ENCODE data around the gene SPAAR.
"Not testable (repeated sequence)": the region's sequence is repeated elsewhere in the genome, so short reads cannot be mapped to it uniquely, and the experiment has no call there.

Gene SPAAR

DNA sequence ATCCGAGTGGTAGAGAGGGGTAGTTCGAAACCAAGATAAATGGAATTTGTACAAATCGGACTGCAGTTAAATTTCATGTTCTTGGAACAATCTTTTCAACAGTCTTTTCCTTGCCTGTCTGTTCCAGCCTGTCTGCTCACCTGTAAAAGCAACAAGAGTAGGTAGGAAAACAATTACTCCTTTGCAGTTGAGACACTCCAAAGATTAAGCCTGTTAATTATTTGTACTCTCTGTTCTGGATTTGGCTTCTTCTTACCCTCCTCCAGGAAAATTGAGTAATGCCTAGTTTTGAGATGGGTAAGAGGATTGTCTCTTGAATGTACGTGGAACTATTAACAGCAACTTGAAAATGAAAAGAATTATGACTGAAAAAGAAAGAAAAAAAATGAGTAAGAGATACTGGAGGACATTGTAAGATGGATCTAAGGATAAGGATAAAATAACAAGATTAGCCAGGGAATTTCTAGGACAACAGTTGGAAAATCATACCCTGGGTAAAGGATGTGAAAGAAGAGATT is 24.3 kb downstream of the SPAAR start:
- Histone ChIP-seq H3K36me3 (ENCODE audit: control insufficient read depth in 2 of 2, insufficient read depth in 2 of 2, low read length in 2 of 2) (no peaks in the 10 kb centered on the region), H3K27me3 (ENCODE audit: control insufficient read depth in 2 of 2, insufficient read depth in 2 of 2, low read length in 2 of 2) (no peaks in the 10 kb centered on the region), H3K9ac (ENCODE audit: low read depth in 1 of 2, low read length in 2 of 2) (no peak overlapping the region), H3K4me3 (ENCODE audit: low read length in 2 of 2) (no peak overlapping the region), H3K4me1 (ENCODE audit: control insufficient read depth in 2 of 2, insufficient read depth in 2 of 2, low read length in 2 of 2) (no peaks in the 10 kb centered on the region), H3K27ac (ENCODE audit: low read depth in 2 of 2, low read length in 2 of 2) (no peak overlapping the region), H3K9me3 (ENCODE audit: control insufficient read depth in 2 of 2, low read length in 2 of 2) (no peaks in the 10 kb centered on the region)

DNA sequence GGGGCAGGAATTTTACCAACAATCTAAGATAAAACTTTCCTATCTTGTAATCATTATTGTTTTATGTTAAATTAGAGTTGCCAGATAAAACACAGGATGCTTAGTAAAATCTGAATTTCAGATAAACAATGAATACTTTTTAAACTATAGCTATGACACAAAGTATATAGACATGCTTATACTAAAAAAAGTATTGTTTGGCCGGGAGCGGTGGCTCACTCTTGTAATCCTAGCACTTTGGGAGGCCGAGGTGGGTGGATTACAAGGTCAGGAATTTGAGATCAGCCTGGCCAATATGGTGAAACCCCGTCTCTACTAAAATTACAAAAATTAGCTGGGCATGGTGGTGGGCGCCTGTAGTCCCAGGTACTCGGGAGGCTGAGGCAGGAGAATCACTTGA is 24.8 kb downstream of the SPAAR start:
- not testable (repeated sequence) for H3K27ac ChIP-seq (ENCODE audit: low read depth in 2 of 2, low read length in 2 of 2); H3K4me3 ChIP-seq (ENCODE audit: low read length in 2 of 2); H3K36me3 ChIP-seq (ENCODE audit: control insufficient read depth in 2 of 2, insufficient read depth in 2 of 2, low read length in 2 of 2); H3K4me1 ChIP-seq (ENCODE audit: control insufficient read depth in 2 of 2, insufficient read depth in 2 of 2, low read length in 2 of 2); H3K9ac ChIP-seq (ENCODE audit: low read depth in 1 of 2, low read length in 2 of 2); H3K27me3 ChIP-seq (ENCODE audit: control insufficient read depth in 2 of 2, insufficient read depth in 2 of 2, low read length in 2 of 2); H3K9me3 ChIP-seq (ENCODE audit: control insufficient read depth in 2 of 2, low read length in 2 of 2)

DNA sequence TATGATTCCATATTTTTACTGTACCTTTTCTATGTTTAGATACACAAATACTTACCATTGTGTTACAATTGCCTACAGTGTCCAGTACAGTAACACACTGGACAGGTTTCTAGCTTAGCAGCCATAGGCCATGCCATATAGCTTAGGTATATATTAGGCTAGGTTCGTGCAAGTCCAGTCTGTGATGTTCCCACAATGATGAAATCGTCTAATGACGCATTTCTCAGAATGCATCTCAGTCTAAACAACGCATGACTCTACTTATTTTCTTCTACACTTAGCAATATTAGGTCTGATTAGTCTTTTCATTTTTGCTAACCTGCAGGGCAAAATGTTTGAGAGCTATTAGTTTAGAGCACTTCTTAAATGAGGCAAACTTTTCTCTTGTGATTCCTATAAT is 26.0 kb downstream of the SPAAR start:
- no peaks in the 10 kb centered on the region for H3K27me3 ChIP-seq (ENCODE audit: control insufficient read depth in 2 of 2, insufficient read depth in 2 of 2, low read length in 2 of 2)
- peaks cover 2 to 4% of the 10 kb centered on the region in 2 donors for H3K4me1 ChIP-seq (ENCODE audit: control insufficient read depth in 2 of 2, insufficient read depth in 2 of 2, low read length in 2 of 2)
- no peak overlapping the region for H3K27ac ChIP-seq (ENCODE audit: low read depth in 2 of 2, low read length in 2 of 2)
- no peaks in the 10 kb centered on the region for H3K9me3 ChIP-seq (ENCODE audit: control insufficient read depth in 2 of 2, low read length in 2 of 2)
- H3K36me3 ChIP-seq (ENCODE audit: control insufficient read depth in 2 of 2, insufficient read depth in 2 of 2, low read length in 2 of 2), result no peaks in the 10 kb centered on the region
- no peak overlapping the region for H3K4me3 ChIP-seq (ENCODE audit: low read length in 2 of 2)
- no peak overlapping the region for H3K9ac ChIP-seq (ENCODE audit: low read depth in 1 of 2, low read length in 2 of 2)

DNA sequence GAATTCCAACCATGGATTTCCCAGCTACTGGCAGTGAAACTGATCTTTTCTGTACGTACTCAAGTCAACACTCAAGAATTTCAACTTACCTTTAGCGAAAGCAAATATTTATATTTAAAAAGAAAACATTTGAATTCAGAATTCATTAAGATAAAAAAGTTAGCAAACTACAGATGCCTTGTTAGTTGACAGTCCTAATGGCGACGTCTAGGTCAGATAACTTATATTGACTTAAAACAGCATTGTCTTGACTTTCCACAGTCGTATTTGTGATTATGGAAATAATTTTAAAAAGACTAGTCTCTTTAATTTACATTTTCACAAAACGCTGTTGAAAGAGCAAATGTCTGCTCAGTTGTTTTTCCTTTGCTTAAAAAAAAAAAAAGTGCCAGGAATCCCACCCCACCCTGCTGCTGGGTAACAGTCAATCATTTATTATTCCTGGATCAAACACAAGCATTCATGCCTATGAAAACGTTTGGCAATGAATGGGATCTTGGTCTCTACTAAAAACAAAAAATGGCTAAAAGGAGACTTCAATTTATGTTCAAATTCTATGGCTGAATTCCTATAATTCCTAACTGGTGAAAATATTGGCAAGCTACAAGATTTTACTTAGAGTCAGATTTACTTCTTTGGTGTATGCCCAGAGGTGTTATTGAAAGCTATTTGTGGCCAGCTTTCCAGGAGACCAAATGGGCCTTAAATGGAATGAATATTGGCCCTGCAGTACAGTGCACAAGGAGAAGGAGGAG is 26.6 kb downstream of the SPAAR start:
- H3K9ac ChIP-seq (ENCODE audit: low read depth in 1 of 2, low read length in 2 of 2), result no peak overlapping the region
- H3K4me1 ChIP-seq (ENCODE audit: control insufficient read depth in 2 of 2, insufficient read depth in 2 of 2, low read length in 2 of 2), result peaks cover 9 to 11% of the 10 kb centered on the region in 2 donors
- H3K27me3 ChIP-seq (ENCODE audit: control insufficient read depth in 2 of 2, insufficient read depth in 2 of 2, low read length in 2 of 2), result no peaks in the 10 kb centered on the region
- H3K9me3 ChIP-seq (ENCODE audit: control insufficient read depth in 2 of 2, low read length in 2 of 2), result no peaks in the 10 kb centered on the region
- H3K36me3 ChIP-seq (ENCODE audit: control insufficient read depth in 2 of 2, insufficient read depth in 2 of 2, low read length in 2 of 2), result no peaks in the 10 kb centered on the region
- H3K4me3 ChIP-seq (ENCODE audit: low read length in 2 of 2), result no peak overlapping the region
- no peak overlapping the region for H3K27ac ChIP-seq (ENCODE audit: low read depth in 2 of 2, low read length in 2 of 2)

DNA sequence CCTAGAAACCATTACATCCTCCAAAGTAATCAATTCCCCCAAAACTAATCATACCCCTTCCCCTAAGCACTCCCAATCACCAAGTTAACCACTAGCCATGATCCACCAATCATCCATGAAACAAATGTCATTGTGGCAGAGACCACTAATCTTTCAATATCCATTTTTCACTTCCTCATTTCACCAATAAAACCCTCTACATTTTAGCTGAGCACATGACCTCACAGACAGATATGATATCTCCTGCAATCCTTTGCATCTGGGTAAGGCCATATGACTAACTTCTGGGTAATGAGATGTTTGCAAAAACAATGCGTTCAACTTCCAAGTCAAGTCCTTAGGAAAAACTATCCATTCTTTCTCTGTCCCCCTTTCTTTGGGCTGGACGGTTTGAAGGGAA is 27.9 kb downstream of the SPAAR start:
- H3K9me3 ChIP-seq (ENCODE audit: control insufficient read depth in 2 of 2, low read length in 2 of 2), result no peaks in the 10 kb centered on the region
- no peak overlapping the region for H3K4me3 ChIP-seq (ENCODE audit: low read length in 2 of 2)
- H3K27ac ChIP-seq (ENCODE audit: low read depth in 2 of 2, low read length in 2 of 2), result no peak overlapping the region
- no peaks in the 10 kb centered on the region for H3K36me3 ChIP-seq (ENCODE audit: control insufficient read depth in 2 of 2, insufficient read depth in 2 of 2, low read length in 2 of 2)
- H3K9ac ChIP-seq (ENCODE audit: low read depth in 1 of 2, low read length in 2 of 2), result no peak overlapping the region
- no peaks in the 10 kb centered on the region for H3K27me3 ChIP-seq (ENCODE audit: control insufficient read depth in 2 of 2, insufficient read depth in 2 of 2, low read length in 2 of 2)
- H3K4me1 ChIP-seq (ENCODE audit: control insufficient read depth in 2 of 2, insufficient read depth in 2 of 2, low read length in 2 of 2), result peaks cover 10 to 16% of the 10 kb centered on the region in 2 donors

DNA sequence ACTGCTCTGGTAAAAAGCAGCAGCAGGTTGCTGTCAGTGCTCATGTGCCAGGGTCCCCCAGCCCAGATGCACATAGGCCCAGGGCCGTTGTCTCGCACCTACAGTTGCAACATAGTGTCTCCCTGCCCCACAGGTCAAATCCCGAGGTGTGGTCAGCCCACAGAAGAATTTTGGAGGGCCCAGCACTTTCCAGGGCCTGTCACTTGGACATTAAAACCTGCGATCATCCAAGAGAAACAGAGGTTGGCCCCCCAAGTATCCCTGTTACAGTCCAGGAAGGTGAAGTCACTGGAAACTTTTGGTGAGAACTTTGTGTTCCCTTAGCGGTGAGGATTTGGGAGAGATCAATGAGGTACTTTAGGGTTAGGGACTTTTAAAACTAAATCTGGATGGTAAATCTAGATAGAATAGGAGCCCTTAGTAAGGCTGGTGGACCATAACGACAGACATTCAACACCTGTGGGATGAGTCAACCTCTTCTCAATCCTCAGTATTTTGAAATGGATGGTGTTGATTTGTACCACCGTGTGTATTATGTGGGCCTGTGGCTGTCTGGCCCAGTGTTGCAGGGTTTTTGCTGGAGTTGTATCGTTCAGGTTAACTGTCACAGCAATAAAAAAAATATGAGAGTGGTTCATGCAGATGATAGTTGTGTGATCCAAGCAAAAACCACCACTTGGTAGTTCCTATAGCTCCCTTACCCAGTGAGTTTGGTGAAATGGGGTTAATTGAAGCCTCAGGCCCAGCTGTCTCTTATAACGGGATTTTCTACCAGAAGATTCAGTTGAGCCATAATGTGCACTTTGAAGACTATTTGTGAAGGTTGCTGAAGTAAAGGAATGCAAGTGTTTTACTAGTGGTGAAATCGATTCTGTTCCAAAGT is 29.4 kb downstream of the SPAAR start:
- H3K4me1 ChIP-seq (ENCODE audit: control insufficient read depth in 2 of 2, insufficient read depth in 2 of 2, low read length in 2 of 2), result peaks cover 10 to 16% of the 10 kb centered on the region in 2 donors
- H3K36me3 ChIP-seq (ENCODE audit: control insufficient read depth in 2 of 2, insufficient read depth in 2 of 2, low read length in 2 of 2), result no peaks in the 10 kb centered on the region
- no peaks in the 10 kb centered on the region for H3K27me3 ChIP-seq (ENCODE audit: control insufficient read depth in 2 of 2, insufficient read depth in 2 of 2, low read length in 2 of 2)
- H3K27ac ChIP-seq (ENCODE audit: low read depth in 2 of 2, low read length in 2 of 2), result no peak overlapping the region
- H3K9me3 ChIP-seq (ENCODE audit: control insufficient read depth in 2 of 2, low read length in 2 of 2), result no peaks in the 10 kb centered on the region
- no peak overlapping the region for H3K9ac ChIP-seq (ENCODE audit: low read depth in 1 of 2, low read length in 2 of 2)
- H3K4me3 ChIP-seq (ENCODE audit: low read length in 2 of 2), result no peak overlapping the region

DNA sequence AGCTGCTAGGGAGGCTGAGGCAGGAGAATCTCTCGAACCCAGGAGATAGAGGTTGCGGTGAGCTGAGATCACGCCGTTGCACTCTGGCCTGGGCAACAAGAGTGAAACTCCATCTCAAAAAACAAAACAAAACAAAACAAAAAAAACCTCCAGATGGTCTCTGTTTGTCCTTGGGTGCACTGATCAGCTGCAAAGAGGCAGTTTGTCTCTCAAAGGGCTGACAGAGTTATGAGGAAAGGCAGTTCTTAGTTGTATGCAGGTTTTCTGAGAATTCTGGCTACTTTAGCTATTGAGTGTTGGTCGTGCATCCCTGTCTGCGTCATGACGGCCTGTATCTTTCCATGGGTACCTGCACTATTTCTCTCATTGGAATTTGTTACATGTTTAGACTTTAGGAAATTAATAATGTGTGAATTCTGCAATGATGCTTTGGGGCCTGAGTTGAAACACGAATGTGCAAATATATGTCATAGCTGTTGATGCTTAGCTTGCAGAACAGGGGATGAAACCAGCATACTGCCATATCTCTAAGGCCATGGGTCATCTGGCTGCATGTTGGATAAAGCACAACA is 30.5 kb downstream of the SPAAR start:
- no peaks in the 10 kb centered on the region for H3K9me3 ChIP-seq (ENCODE audit: control insufficient read depth in 2 of 2, low read length in 2 of 2)
- no peak overlapping the region for H3K4me3 ChIP-seq (ENCODE audit: low read length in 2 of 2)
- H3K27ac ChIP-seq (ENCODE audit: low read depth in 2 of 2, low read length in 2 of 2), result no peak overlapping the region
- H3K36me3 ChIP-seq (ENCODE audit: control insufficient read depth in 2 of 2, insufficient read depth in 2 of 2, low read length in 2 of 2), result no peaks in the 10 kb centered on the region
- no peak overlapping the region for H3K9ac ChIP-seq (ENCODE audit: low read depth in 1 of 2, low read length in 2 of 2)
- H3K4me1 ChIP-seq (ENCODE audit: control insufficient read depth in 2 of 2, insufficient read depth in 2 of 2, low read length in 2 of 2), result peaks cover 19 to 23% of the 10 kb centered on the region in 2 donors
- no peaks in the 10 kb centered on the region for H3K27me3 ChIP-seq (ENCODE audit: control insufficient read depth in 2 of 2, insufficient read depth in 2 of 2, low read length in 2 of 2)

DNA sequence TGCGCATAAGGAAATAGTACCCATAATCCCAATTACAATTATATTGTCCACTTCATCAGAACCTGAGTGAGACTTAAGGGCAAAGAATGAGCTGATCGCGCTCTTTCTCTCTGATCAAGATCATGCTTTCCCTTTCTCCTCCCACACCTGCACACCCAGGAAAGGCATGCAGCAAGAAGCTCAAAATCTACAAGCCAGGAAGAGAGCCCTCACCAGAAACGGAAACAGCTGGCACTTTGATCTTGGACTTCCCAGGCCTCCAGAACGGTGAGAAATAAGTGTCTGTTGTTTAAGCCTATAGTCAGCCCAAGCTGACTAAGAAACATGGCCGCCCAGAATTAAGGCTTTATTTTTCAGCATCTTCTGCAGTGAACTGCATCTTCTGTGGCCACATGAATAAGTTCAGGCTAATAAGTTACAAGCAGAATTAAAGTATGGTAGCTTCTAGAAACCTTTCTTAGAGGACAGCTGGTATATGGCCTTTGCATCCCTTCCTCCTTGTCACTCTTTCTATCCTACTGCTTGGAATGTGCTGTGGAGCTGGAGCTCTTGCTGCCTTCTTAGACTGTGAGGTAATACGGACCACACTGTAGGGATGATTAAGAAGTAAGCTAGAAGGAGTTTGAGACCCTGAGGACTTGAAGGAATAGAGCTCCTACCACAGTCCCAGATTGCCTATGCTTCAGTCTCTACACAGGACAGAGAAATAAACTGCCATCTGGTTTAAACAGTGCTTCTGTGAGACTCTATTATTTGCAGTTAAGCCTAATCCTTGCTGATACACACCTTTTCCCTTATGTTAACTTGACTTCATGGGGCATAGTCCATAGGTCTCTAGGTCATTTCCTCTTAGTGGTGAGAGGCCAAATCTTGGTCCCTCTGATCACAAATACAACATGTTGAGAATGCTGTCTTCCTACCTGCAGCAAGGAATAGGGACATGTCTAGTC is 31.4 kb downstream of the SPAAR start:
- H3K4me1 ChIP-seq (ENCODE audit: control insufficient read depth in 2 of 2, insufficient read depth in 2 of 2, low read length in 2 of 2), result peaks cover 28 to 32% of the 10 kb centered on the region in 2 donors
- H3K27me3 ChIP-seq (ENCODE audit: control insufficient read depth in 2 of 2, insufficient read depth in 2 of 2, low read length in 2 of 2), result no peaks in the 10 kb centered on the region
- H3K9ac ChIP-seq (ENCODE audit: low read depth in 1 of 2, low read length in 2 of 2), result no peak overlapping the region
- H3K4me3 ChIP-seq (ENCODE audit: low read length in 2 of 2), result no peak overlapping the region
- no peaks in the 10 kb centered on the region for H3K9me3 ChIP-seq (ENCODE audit: control insufficient read depth in 2 of 2, low read length in 2 of 2)
- peak overlapping the region; percentile 34 to 41 for H3K27ac ChIP-seq (ENCODE audit: low read depth in 2 of 2, low read length in 2 of 2)
- no peaks in the 10 kb centered on the region for H3K36me3 ChIP-seq (ENCODE audit: control insufficient read depth in 2 of 2, insufficient read depth in 2 of 2, low read length in 2 of 2)

DNA sequence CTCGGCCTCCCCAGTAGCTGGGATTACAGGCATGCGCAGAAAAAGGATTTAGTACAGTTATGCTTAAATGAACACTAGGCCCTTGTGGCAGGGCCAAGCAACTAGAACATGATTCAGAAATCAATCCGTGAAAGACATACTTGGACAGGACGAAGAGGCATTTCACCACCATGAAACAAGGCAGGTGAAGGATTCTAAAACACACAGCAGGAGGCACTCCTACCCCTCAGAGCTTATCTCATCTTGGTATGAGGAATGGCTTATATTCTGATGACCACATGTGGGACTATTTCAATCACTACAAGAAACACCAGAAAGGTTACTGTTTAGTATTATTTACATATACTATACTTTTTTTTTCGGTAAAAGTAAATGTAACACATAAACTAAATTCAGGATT is 33.0 kb downstream of the SPAAR start:
- Histone ChIP-seq H3K9ac (ENCODE audit: low read depth in 1 of 2, low read length in 2 of 2) (no peak overlapping the region), H3K36me3 (ENCODE audit: control insufficient read depth in 2 of 2, insufficient read depth in 2 of 2, low read length in 2 of 2) (no peaks in the 10 kb centered on the region), H3K9me3 (ENCODE audit: control insufficient read depth in 2 of 2, low read length in 2 of 2) (no peaks in the 10 kb centered on the region), H3K27ac (ENCODE audit: low read depth in 2 of 2, low read length in 2 of 2) (no peak overlapping the region), H3K27me3 (ENCODE audit: control insufficient read depth in 2 of 2, insufficient read depth in 2 of 2, low read length in 2 of 2) (no peaks in the 10 kb centered on the region), H3K4me3 (ENCODE audit: low read length in 2 of 2) (no peak overlapping the region), H3K4me1 (ENCODE audit: control insufficient read depth in 2 of 2, insufficient read depth in 2 of 2, low read length in 2 of 2) (peaks cover 31 to 34% of the 10 kb centered on the region in 2 donors)
